ENCODE results near the gene ZBTB11. TPM values are rescaled to one million over a fixed set of nuclear protein-coding genes. Genes with fewer than 3 reads are reported as not detected.

Gene ZBTB11
- total and polyA plus RNA-seq, 9 of the 15 experiments (the other 6 are each of a cell fraction or from before 2014, with no cell fraction given): 6.2 to 31.9 (median 21.4) TPM

DNA sequence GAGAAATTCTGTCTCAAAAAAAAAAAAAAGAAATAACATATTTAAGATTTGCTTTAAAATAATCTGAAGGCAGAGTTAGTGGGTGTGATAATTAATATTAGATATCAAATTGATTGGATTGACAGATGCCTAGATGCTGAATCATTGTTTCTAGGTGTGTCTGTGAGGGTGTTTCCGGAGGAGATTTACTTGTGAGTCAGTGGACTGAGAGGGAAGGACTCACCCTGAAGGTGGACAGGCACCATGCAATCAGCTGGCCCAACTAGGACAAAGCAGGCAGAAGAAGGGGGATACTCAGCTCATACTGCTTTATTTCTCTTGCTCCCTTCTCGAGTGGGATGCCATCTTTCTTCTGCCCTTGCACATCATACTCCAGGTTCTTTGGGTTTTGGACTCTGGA, 26.2 kb upstream of the ZBTB11 start (continued):
- TF ChIP-seq ZBTB11 (CRISPR knock-in tag; IDR thresholded peaks at IDR 0.05) (no peak), FOSL1 (tag; conservative IDR thresholded peaks at IDR 0.05) (peak; percentile 50; the same call in 1 of the 2 replicates), TFAP4 (CRISPR knock-in tag; IDR thresholded peaks at IDR 0.05; ENCODE audit: borderline replicate concordance) (0 out of 2 replicates have a peak, but pooled peaks have one; percentile 30), KDM5B (IDR thresholded peaks at IDR 0.05; ENCODE audit: insufficient replicate concordance, low read depth, low read length) (no peak)

DNA sequence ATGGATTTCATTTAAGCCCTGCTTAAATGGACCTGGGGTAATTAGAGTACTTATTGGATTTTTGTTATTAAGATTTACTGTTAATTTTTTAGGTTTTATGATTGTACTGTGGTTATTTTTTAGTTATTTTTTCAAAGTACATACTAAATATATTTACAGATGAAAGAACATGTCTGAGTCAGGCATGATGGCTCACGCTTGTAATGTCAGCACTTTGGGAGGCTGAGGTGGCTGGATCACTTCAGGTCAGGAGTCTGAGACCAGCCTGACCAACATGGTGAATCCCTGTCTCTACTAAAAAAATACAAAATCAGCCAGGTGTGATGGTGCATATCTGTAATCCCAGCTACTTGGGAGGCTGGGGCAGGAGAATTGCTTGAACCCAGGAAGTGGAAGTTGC, 25.8 kb upstream of the ZBTB11 start:
- in situ Hi-C loops (cut with MboI) (no loop called here), intact Hi-C loops (cut with micrococcal nuclease) (no loop called here)
- no peak for FAIRE-seq
- H3K27me3 ChIP-seq (ENCODE audit: control insufficient read depth in 2 of 2, insufficient read depth in 2 of 2, low read length in 2 of 2): no peaks in the 10 kb centered on the region
- no peaks in the 10 kb centered on the region for H4K20me1 ChIP-seq (replicated peaks; ENCODE audit: control insufficient read depth, insufficient read depth, low read length)
- CTCF ChIA-PET (ENCODE audit: low intra/inter-chr PET ratio): no interaction called here
- DNase-seq (ENCODE audit: extremely low read depth in 1 of 4, low spot score in 3 of 4): no peak
- no peaks in the 10 kb centered on the region; a peak in 1 of 5 replicates for H3K4me1 ChIP-seq (replicated peaks in 1 of 2; ENCODE audit: control insufficient read depth in 2 of 2, insufficient read depth in 2 of 2, low read length in 2 of 2)
- H3K9ac ChIP-seq (ENCODE audit: insufficient read depth in 1 of 2, low read depth in 2 of 2, low read length in 2 of 2): no peak overlapping the region
- no peaks in the 10 kb centered on the region for H3K9me3 ChIP-seq (replicated peaks; ENCODE audit: control insufficient read depth, insufficient read depth, low read depth, low read length)
- no peak overlapping the region for H2AFZ ChIP-seq (ENCODE audit: low read depth, low read length)
- no peaks in the 10 kb centered on the region for H3K36me3 ChIP-seq (ENCODE audit: control insufficient read depth, insufficient read depth, low read length)
- no peaks in the 10 kb centered on the region for H3K9me1 ChIP-seq (ENCODE audit: control insufficient read depth, insufficient read depth, low read length)
- no TSS peak for BruUV-seq (replicated peaks)
- no peak overlapping the region for H3K4me3 ChIP-seq
- ATAC-seq: no peak; the same call in 2 of the 3 replicates
- POLR2A ChIA-PET: interaction anchor here (0.9 kb wide), 1 partner anchor 12 kb away, joined by 3 read pairs; no protein-coding TSS in a partner anchor
- no peaks in the 10 kb centered on the region for H3K79me2 ChIP-seq (ENCODE audit: control insufficient read depth, insufficient read depth, low read length)
- no peak overlapping the region for H3K4me2 ChIP-seq (ENCODE audit: insufficient read depth, low read length)
- WGBS (ENCODE audit: insufficient coverage, low coverage, missing lambda C conversion rate): 75% methylated on average over 1 of the region's 1 CpG
- H3K27ac ChIP-seq (ENCODE audit: extremely low read depth, low read depth, low read length): no peak overlapping the region
- TF ChIP-seq, protein P1, sequence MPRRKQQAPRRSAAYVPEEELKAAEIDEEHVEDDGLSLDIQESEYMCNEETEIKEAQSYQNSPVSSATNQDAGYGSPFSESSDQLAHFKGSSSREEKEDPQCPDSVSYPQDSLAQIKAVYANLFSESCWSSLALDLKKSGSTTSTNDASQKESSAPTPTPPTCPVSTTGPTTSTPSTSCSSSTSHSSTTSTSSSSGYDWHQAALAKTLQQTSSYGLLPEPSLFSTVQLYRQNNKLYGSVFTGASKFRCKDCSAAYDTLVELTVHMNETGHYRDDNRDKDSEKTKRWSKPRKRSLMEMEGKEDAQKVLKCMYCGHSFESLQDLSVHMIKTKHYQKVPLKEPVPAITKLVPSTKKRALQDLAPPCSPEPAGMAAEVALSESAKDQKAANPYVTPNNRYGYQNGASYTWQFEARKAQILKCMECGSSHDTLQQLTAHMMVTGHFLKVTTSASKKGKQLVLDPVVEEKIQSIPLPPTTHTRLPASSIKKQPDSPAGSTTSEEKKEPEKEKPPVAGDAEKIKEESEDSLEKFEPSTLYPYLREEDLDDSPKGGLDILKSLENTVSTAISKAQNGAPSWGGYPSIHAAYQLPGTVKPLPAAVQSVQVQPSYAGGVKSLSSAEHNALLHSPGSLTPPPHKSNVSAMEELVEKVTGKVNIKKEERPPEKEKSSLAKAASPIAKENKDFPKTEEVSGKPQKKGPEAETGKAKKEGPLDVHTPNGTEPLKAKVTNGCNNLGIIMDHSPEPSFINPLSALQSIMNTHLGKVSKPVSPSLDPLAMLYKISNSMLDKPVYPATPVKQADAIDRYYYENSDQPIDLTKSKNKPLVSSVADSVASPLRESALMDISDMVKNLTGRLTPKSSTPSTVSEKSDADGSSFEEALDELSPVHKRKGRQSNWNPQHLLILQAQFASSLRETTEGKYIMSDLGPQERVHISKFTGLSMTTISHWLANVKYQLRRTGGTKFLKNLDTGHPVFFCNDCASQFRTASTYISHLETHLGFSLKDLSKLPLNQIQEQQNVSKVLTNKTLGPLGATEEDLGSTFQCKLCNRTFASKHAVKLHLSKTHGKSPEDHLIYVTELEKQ (CRISPR knock-in tag; IDR thresholded peaks at IDR 0.05): no peak
- TF ChIP-seq ELK3 (CRISPR knock-in tag; IDR thresholded peaks at IDR 0.05) (no peak), XRCC4 (IDR thresholded peaks at IDR 0.05; ENCODE audit: extremely low read depth, insufficient read depth, insufficient read length) (no peak)

Data from K562 (cell line).